ENCODE measurements around the gene NCKAP5. TPM values are rescaled to one million over a fixed set of nuclear protein-coding genes. Genes with fewer than 3 reads are reported as not detected.

The NCKAP5 gene
- total and polyA plus RNA-seq, 2 donors (not counting 1 experiment from before 2014, with no cell fraction given) = not detected

DNA sequence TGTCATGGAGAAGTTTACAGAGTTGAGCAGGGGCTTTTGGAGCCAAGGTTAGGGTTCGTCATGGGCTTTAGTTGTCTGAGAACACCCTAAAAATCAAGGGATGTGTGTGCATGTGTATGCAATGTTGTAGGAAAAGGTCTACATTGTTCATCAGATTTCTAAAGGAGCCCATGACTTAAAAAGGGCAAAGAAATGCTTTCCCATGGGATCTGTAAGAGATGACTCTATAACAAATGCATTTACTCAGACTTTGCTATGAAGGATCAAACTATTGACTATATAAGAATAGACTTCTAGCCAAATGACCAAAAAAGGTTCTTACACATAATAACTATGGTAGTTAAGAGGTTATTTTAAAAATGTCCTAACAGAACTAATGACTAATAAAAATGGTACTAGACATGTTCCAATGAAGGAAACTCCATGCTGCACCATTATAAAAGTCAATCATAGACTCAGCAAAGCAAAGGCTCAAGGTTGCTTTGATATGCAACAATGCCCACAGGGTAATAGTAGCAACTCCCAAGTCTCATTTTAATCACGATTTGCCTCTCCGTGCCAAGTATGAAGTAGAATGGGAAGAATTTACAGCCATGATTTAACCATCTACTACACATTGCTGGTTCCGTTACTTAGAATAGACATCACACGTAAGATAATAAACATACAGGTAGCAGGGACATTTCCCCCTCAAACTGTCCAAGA, 158.5 kb downstream of the NCKAP5 start:
- intact Hi-C loops (cut with micrococcal nuclease) = no loop called here
- no peak overlapping the region for H3K4me2 ChIP-seq (replicated peaks; ENCODE audit: low read depth, low read length, poor library complexity, severe bottlenecking)
- H3K27me3 ChIP-seq (replicated peaks in 1 of 4; ENCODE audit: control extremely low read depth in 1 of 4, control insufficient read depth in 3 of 4, insufficient read depth in 4 of 4, low read length in 3 of 4) = no peaks in the 10 kb centered on the region

GRCh38 chr2:133408671-133409070, 159.6 kb downstream of the NCKAP5 start:
- Histone ChIP-seq H2AFZ (ENCODE audit: insufficient read depth, low read depth, low read length, poor library complexity, severe bottlenecking) (no peak overlapping the region), H3K9ac (ENCODE audit: low read length) (no peak overlapping the region), H4K20me1 (ENCODE audit: control insufficient read depth, insufficient read depth, low read length, poor library complexity, severe bottlenecking) (no peaks in the 10 kb centered on the region), H3K4me2 (replicated peaks; ENCODE audit: low read depth, low read length, poor library complexity, severe bottlenecking) (no peak overlapping the region), H3K79me2 (ENCODE audit: control insufficient read depth, insufficient read depth, low read length) (no peaks in the 10 kb centered on the region), H3K36me3 (replicated peaks in 1 of 2; ENCODE audit: control extremely low read depth in 1 of 2, control insufficient read depth in 1 of 2, extremely low read depth in 1 of 2, insufficient read depth in 2 of 2, low read length in 1 of 2) (no peaks in the 10 kb centered on the region), H3K27me3 (replicated peaks in 1 of 4; ENCODE audit: control extremely low read depth in 1 of 4, control insufficient read depth in 3 of 4, insufficient read depth in 4 of 4, low read length in 3 of 4) (no peaks in the 10 kb centered on the region), H3K27ac (ENCODE audit: low read length in 2 of 2) (no peak overlapping the region), H3K9me3 (ENCODE audit: control extremely low read depth in 1 of 3, control insufficient read depth in 2 of 3, insufficient read depth in 1 of 3, low read length in 2 of 3) (no peaks in the 10 kb centered on the region), H3K4me1 (ENCODE audit: control insufficient read depth in 2 of 2, insufficient read depth in 2 of 2, low read length in 2 of 2) (no peaks in the 10 kb centered on the region), H3K4me3 (ENCODE audit: control extremely low read depth in 1 of 5, extremely low read depth in 1 of 5, insufficient read depth in 1 of 5, low read depth in 2 of 5, low read length in 4 of 5) (no peak overlapping the region)
- no peak overlapping the region for H3K4me3 Mint-ChIP-seq
- H3K27me3 Mint-ChIP-seq = peaks cover 6% of the 10 kb centered on the region
- CTCF ChIA-PET = no interaction called here
- H3K9me3 Mint-ChIP-seq (ENCODE audit: insufficient read depth) = no peaks in the 10 kb centered on the region
- no peak for ATAC-seq (ENCODE audit: low read depth)
- 78% methylated on average over 1 of the region's 1 CpG for WGBS (ENCODE audit: insufficient coverage)
- POLR2A ChIA-PET = no interaction called here
- intact Hi-C loops (cut with micrococcal nuclease) = no loop called here
- peak overlapping the region; percentile 3 for H3K27ac Mint-ChIP-seq
- H3K4me1 Mint-ChIP-seq = no peaks in the 10 kb centered on the region
- TF ChIP-seq, protein P1, sequence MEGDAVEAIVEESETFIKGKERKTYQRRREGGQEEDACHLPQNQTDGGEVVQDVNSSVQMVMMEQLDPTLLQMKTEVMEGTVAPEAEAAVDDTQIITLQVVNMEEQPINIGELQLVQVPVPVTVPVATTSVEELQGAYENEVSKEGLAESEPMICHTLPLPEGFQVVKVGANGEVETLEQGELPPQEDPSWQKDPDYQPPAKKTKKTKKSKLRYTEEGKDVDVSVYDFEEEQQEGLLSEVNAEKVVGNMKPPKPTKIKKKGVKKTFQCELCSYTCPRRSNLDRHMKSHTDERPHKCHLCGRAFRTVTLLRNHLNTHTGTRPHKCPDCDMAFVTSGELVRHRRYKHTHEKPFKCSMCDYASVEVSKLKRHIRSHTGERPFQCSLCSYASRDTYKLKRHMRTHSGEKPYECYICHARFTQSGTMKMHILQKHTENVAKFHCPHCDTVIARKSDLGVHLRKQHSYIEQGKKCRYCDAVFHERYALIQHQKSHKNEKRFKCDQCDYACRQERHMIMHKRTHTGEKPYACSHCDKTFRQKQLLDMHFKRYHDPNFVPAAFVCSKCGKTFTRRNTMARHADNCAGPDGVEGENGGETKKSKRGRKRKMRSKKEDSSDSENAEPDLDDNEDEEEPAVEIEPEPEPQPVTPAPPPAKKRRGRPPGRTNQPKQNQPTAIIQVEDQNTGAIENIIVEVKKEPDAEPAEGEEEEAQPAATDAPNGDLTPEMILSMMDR (IDR thresholded peaks at IDR 0.05) = no peak
- TF ChIP-seq EZH2 (IDR thresholded peaks at IDR 0.05; ENCODE audit: borderline replicate concordance, insufficient read depth, low read depth, low read length, poor library complexity, severe bottlenecking) = no peak
- no peak for DNase-seq

More for the DNA sequence above, 158.5 kb downstream of the NCKAP5 start:
- H3K9me3 Mint-ChIP-seq (ENCODE audit: insufficient read depth) = no peaks in the 10 kb centered on the region
- no peaks in the 10 kb centered on the region for H3K4me1 ChIP-seq (ENCODE audit: control insufficient read depth in 2 of 2, insufficient read depth in 2 of 2, low read length in 2 of 2)
- no peak overlapping the region for H3K4me3 ChIP-seq (ENCODE audit: control extremely low read depth in 1 of 5, extremely low read depth in 1 of 5, insufficient read depth in 1 of 5, low read depth in 2 of 5, low read length in 4 of 5)
- H4K20me1 ChIP-seq (ENCODE audit: control insufficient read depth, insufficient read depth, low read length, poor library complexity, severe bottlenecking) = no peaks in the 10 kb centered on the region
- TF ChIP-seq EZH2 (IDR thresholded peaks at IDR 0.05; ENCODE audit: borderline replicate concordance, insufficient read depth, low read depth, low read length, poor library complexity, severe bottlenecking) = no peak
- TF ChIP-seq, protein P1 (IDR thresholded peaks at IDR 0.05) = no peak
- H3K9ac ChIP-seq (ENCODE audit: low read length) = no peak overlapping the region
- no peak overlapping the region for H3K27ac Mint-ChIP-seq
- ChIA-PET CTCF (no interaction called here), POLR2A (no interaction called here)
- H3K27ac ChIP-seq (ENCODE audit: low read length in 2 of 2) = no peak overlapping the region
- no peak overlapping the region for H3K4me3 Mint-ChIP-seq
- no peaks in the 10 kb centered on the region for H3K9me3 ChIP-seq (ENCODE audit: control extremely low read depth in 1 of 3, control insufficient read depth in 2 of 3, insufficient read depth in 1 of 3, low read length in 2 of 3)
- no peaks in the 10 kb centered on the region for H3K79me2 ChIP-seq (ENCODE audit: control insufficient read depth, insufficient read depth, low read length)
- peaks cover 6% of the 10 kb centered on the region for H3K27me3 Mint-ChIP-seq
- DNase-seq = no peak
- ATAC-seq (ENCODE audit: low read depth) = no peak
- no peaks in the 10 kb centered on the region for H3K36me3 ChIP-seq (replicated peaks in 1 of 2; ENCODE audit: control extremely low read depth in 1 of 2, control insufficient read depth in 1 of 2, extremely low read depth in 1 of 2, insufficient read depth in 2 of 2, low read length in 1 of 2)
- H3K4me1 Mint-ChIP-seq = no peaks in the 10 kb centered on the region
- 88% methylated on average over 1 of the region's 5 CpGs for WGBS (ENCODE audit: insufficient coverage)
- no peak overlapping the region for H2AFZ ChIP-seq (ENCODE audit: insufficient read depth, low read depth, low read length, poor library complexity, severe bottlenecking)
